H1 (cell line): ENCODE results near the gene CACFD1. TPM values are rescaled to one million over a fixed set of nuclear protein-coding genes. Genes with fewer than 3 reads are reported as not detected.

Experiments
- EP300 ChIP-seq, 2 experiments: IDR thresholded peaks; 1 replicate in 1 of 2; 2 replicates in 1 of 2; pipeline ENCODE4 v1.6.1; 2011 to 2012; ENCODE audit warnings: low read depth in 2 of 2, low read length in 2 of 2, mild to moderate bottlenecking in 2 of 2, borderline replicate concordance in 1 of 2, inconsistent platforms in 1 of 2, moderate library complexity in 1 of 2
- HDAC2 ChIP-seq, 2 experiments: fragments of 300-600 bp in 1 of 2; sonication (generic) in 1 of 2; IDR thresholded peaks; 2 replicates each; pipeline ENCODE4 v1.6.1; 2011 to 2012; ENCODE audit warnings: low read depth in 2 of 2, low read length in 2 of 2, mild to moderate bottlenecking in 2 of 2, moderate library complexity in 2 of 2, borderline replicate concordance in 1 of 2, inconsistent platforms in 1 of 2
- JUN ChIP-seq: IDR thresholded peaks from 2 replicates; pipeline ENCODE4 v1.6.1; 2011; ENCODE audit warnings: low read depth, mild to moderate bottlenecking, improper control_type of control experiment, low read length
- MAFK ChIP-seq: IDR thresholded peaks from 2 replicates; pipeline ENCODE4 v1.6.1; 2012; ENCODE audit warnings: low read depth, mild to moderate bottlenecking, improper control_type of control experiment, low read length
- RFX5 ChIP-seq: IDR thresholded peaks from 2 replicates; pipeline ENCODE4 v1.6.1; 2011; ENCODE audit warnings: low read depth, low read length, improper control_type of control experiment, borderline replicate concordance
- SAP30 ChIP-seq: fragments of 300-600 bp; sonication (generic); IDR thresholded peaks from 2 replicates; pipeline ENCODE4 v1.7.1; 2012; ENCODE audit warnings: low read length, moderate library complexity, mild to moderate bottlenecking, inconsistent platforms; ENCODE audit not compliant: insufficient read depth, insufficient replicate concordance
- SRF ChIP-seq: IDR thresholded peaks from 2 replicates; pipeline ENCODE4 v1.6.1; 2011; ENCODE audit warnings: mild to moderate bottlenecking, low read depth, low read length, moderate library complexity
- SUZ12 ChIP-seq: fragments of 200-600 bp; sonication (generic); IDR thresholded peaks from 2 replicates; pipeline ENCODE4 v1.6.1; 2012; ENCODE audit warnings: mild to moderate bottlenecking, inconsistent platforms, low read length, moderate library complexity, mixed read lengths
- YY1 ChIP-seq: IDR thresholded peaks from 2 replicates; pipeline ENCODE4 v1.6.1; 2011; ENCODE audit warnings: low read depth, mild to moderate bottlenecking, low read length
- ZNF274 ChIP-seq: IDR thresholded peaks from 2 replicates; pipeline ENCODE4 v1.7.0; 2012; ENCODE audit warnings: low read length, borderline replicate concordance; ENCODE audit errors: extremely low read depth
- polyA plus RNA-seq, 7 experiments: library from polyadenylated mRNA; depleted of rRNA in 3 of 7; stranded (reverse) in 5 of 7; unstranded in 2 of 7; fragments of >200 nt in 5 of 7; fragments of 200-250 nt in 2 of 7; gene quantifications; 1 replicate in 5 of 7; 2 replicates in 1 of 7; 4 replicates in 1 of 7; pipeline versions ENCODE4 v1.2.1 to v1.2.3, GENCODE V29; 2011 to 2013; ENCODE audit warnings: missing spikeins in 2 of 7, mixed read lengths in 2 of 7
- total RNA-seq: library from RNA; stranded (reverse); fragmentation: NEBNext Ultra II Directional; extraction: Animal tissue kit (Norgen Biotek cat#: 25700); gene quantifications from 2 replicates; pipeline ENCODE4 v1.2.1, GENCODE V29; 2021
- TF ChIP-seq, protein P1 (sequence below): IDR thresholded peaks from 2 replicates; pipeline ENCODE4 v1.6.1; 2011; ENCODE audit warnings: low read depth, mild to moderate bottlenecking, low read length; ENCODE audit not compliant: insufficient read depth

The CACFD1 gene
- total and polyA plus RNA-seq, 2 of the 8 experiments (the other 6 are each of a cell fraction or from before 2014, with no cell fraction given): 13.4 to 15.5 TPM

DNA sequence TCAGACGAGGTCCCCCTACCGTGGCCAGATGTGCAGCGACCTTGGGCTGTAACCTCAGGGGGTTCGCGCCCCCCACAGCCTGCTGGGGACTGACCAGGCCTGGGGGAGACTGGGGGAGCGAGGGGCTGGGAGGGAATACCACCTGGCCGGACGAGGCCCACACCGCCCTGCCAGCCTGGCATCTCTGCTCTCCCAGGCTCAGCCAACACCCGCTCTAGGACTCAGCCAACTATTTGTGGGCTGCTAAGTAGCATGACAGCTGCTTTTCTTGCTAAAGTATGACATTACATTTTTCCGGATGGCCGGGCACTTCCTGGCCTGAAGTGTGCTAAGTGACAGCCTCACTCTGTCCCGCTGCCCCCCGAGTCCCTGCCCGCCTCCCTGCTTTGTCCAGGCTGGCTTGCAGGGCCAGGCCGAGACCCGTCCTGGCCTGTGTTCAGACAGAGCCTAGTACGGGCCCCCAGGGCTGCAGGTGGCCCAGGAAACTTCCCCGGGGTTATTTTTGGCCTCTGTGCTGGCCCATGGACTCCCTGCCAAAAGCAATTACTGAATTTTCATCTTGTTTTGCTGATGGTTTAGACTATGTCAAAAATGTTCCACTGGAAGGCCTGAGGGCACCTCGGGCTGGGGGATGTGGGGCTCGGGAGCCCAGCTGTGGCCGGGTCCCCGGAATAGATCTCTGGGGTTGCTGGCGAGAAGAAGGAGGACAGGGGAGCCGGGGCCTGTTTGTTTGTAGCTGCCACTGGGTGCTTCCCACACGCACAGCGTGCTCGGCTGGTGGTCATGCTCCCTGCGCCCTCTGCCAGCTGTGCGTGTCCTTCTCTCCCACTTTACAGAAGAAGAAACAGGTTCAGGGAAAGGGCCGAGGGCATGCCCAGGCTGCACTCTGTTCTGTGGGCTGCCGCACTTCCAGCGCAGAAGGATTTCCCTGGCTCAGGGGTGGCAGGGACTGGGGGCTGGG, 32.6 kb downstream of the CACFD1 start (continued):
- TF ChIP-seq JUN: no peak
- TF ChIP-seq HDAC2 (IDR thresholded peaks at IDR 0.05; ENCODE audit: borderline replicate concordance in 1 of 2, low read depth in 2 of 2, low read length in 2 of 2): no peak
- TF ChIP-seq ZNF274: no peak
- no peak for TF ChIP-seq SAP30
- no peak for TF ChIP-seq MAFK
- no peak for TF ChIP-seq EP300 (IDR thresholded peaks at IDR 0.05; ENCODE audit: borderline replicate concordance in 1 of 2, low read depth in 2 of 2, low read length in 2 of 2)
- TF ChIP-seq, protein P1, sequence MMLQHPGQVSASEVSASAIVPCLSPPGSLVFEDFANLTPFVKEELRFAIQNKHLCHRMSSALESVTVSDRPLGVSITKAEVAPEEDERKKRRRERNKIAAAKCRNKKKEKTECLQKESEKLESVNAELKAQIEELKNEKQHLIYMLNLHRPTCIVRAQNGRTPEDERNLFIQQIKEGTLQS: no peak
- no peak for TF ChIP-seq RFX5
- TF ChIP-seq SUZ12: no peak
- TF ChIP-seq YY1: no peak
- no peak for TF ChIP-seq SRF
